WTC11 (cell line): ENCODE measurements around the gene ITM2C. TPM values are rescaled to one million over a fixed set of nuclear protein-coding genes. Genes with fewer than 3 reads are reported as not detected.
A peak's percentile ranks its signal among the peaks of the same experiment; 100 is the strongest.

ENCODE experiments used
- ATF1 ChIP-seq: sonication (generic); formaldehyde crosslinking; IDR thresholded peaks from 2 replicates; pipeline ENCODE4 v1.8.1; 2023; ENCODE audit warnings: mild to moderate bottlenecking, moderate library complexity, missing genetic modification reagents
- ATF3 ChIP-seq: sonication (generic); formaldehyde crosslinking; conservative IDR thresholded peaks from 2 replicates; pipeline ENCODE4 v1.8.1; 2022; ENCODE audit warnings: mild to moderate bottlenecking, missing genetic modification reagents
- ATF6 ChIP-seq: sonication (generic); formaldehyde crosslinking; IDR thresholded peaks from 2 replicates; pipeline ENCODE4 v1.8.1; 2023; ENCODE audit warnings: mild to moderate bottlenecking, missing genetic modification reagents
- CTCF ChIP-seq: fragments of 200-600 bp; IDR thresholded peaks from 2 replicates; pipeline ENCODE4 v1.8.0; 2022; ENCODE audit warnings: antibody characterized with exemption
- ELF4 ChIP-seq: sonication (generic); formaldehyde crosslinking; IDR thresholded peaks from 2 replicates; pipeline ENCODE4 v1.8.1; 2022; ENCODE audit warnings: low read depth, mild to moderate bottlenecking, moderate library complexity, missing genetic modification reagents
- FOXK1 ChIP-seq: sonication (generic); formaldehyde crosslinking; IDR thresholded peaks from 2 replicates; pipeline ENCODE4 v1.8.0; 2022; ENCODE audit warnings: mild to moderate bottlenecking, moderate library complexity, missing genetic modification reagents
- GABPB1 ChIP-seq: sonication (generic); formaldehyde crosslinking; IDR thresholded peaks from 2 replicates; pipeline ENCODE4 v1.8.1; 2023; ENCODE audit warnings: mild to moderate bottlenecking, missing genetic modification reagents
- GTF2I ChIP-seq: fragments of 250-450 bp; sonication (Bioruptor Pico); conservative IDR thresholded peaks from 2 replicates; pipeline ENCODE4 v1.4.0; 2021; ENCODE audit warnings: mild to moderate bottlenecking
- HMGXB4 ChIP-seq: sonication (generic); formaldehyde crosslinking; IDR thresholded peaks from 2 replicates; pipeline ENCODE4 v1.8.1; 2023; ENCODE audit warnings: mild to moderate bottlenecking, moderate library complexity, missing genetic modification reagents
- IRF2 ChIP-seq: sonication (generic); formaldehyde crosslinking; IDR thresholded peaks from 2 replicates; pipeline ENCODE4 v1.8.0; 2022; ENCODE audit warnings: low read depth, missing genetic modification reagents, borderline replicate concordance
- OVOL2 ChIP-seq: fragments of 250-450 bp; sonication (Bioruptor Pico); IDR thresholded peaks from 2 replicates; pipeline ENCODE4 v1.9.0; 2021; ENCODE audit warnings: mild to moderate bottlenecking, borderline replicate concordance
- PREB ChIP-seq: sonication (generic); formaldehyde crosslinking; IDR thresholded peaks from 2 replicates; pipeline ENCODE4 v1.8.1; 2022; ENCODE audit warnings: mild to moderate bottlenecking, missing genetic modification reagents, moderate library complexity, borderline replicate concordance
- PRRX2 ChIP-seq: fragments of 250-450 bp; sonication (Bioruptor Pico); IDR thresholded peaks from 2 replicates; pipeline ENCODE4 v1.8.0; 2021; ENCODE audit warnings: mild to moderate bottlenecking
- RORB ChIP-seq: fragments of 250-450 bp; sonication (Bioruptor Pico); IDR thresholded peaks from 2 replicates; pipeline ENCODE4 v1.9.0; 2021; ENCODE audit warnings: mild to moderate bottlenecking
- SMAD4 ChIP-seq: sonication (generic); formaldehyde crosslinking; IDR thresholded peaks from 2 replicates; pipeline ENCODE4 v1.8.0; 2022; ENCODE audit warnings: mild to moderate bottlenecking, missing genetic modification reagents
- STAT6 ChIP-seq: sonication (generic); formaldehyde crosslinking; conservative IDR thresholded peaks from 2 replicates; pipeline ENCODE4 v1.8.1; 2023; ENCODE audit warnings: mild to moderate bottlenecking, low read depth, missing genetic modification reagents, moderate library complexity
- TCF7 ChIP-seq: sonication (generic); formaldehyde crosslinking; IDR thresholded peaks from 2 replicates; pipeline ENCODE4 v1.8.0; 2022; ENCODE audit warnings: mild to moderate bottlenecking, low read depth, missing genetic modification reagents, moderate library complexity
- TP53 ChIP-seq: sonication (generic); formaldehyde crosslinking; IDR thresholded peaks from 2 replicates; pipeline ENCODE4 v1.8.1; 2023; ENCODE audit warnings: mild to moderate bottlenecking, missing genetic modification reagents
- ZBTB43 ChIP-seq: sonication (generic); formaldehyde crosslinking; IDR thresholded peaks from 2 replicates; pipeline ENCODE4 v1.8.1; 2023; ENCODE audit warnings: mild to moderate bottlenecking, missing genetic modification reagents
- ZMAT4 ChIP-seq: fragments of 250-450 bp; sonication (Bioruptor Pico); IDR thresholded peaks from 2 replicates; pipeline ENCODE4 v1.9.0; 2021; ENCODE audit warnings: mild to moderate bottlenecking
- ZNF121 ChIP-seq: sonication (generic); formaldehyde crosslinking; IDR thresholded peaks from 2 replicates; pipeline ENCODE4 v1.8.0; 2023; ENCODE audit warnings: missing genetic modification reagents
- ZNF219 ChIP-seq: sonication (generic); formaldehyde crosslinking; IDR thresholded peaks from 2 replicates; pipeline ENCODE4 v1.8.0; 2023; ENCODE audit warnings: missing genetic modification reagents, mild to moderate bottlenecking, borderline replicate concordance
- ZNF317 ChIP-seq: sonication (generic); formaldehyde crosslinking; IDR thresholded peaks from 2 replicates; pipeline ENCODE4 v1.8.1; 2023; ENCODE audit warnings: low read depth, mild to moderate bottlenecking, moderate library complexity, missing genetic modification reagents, borderline replicate concordance
- ZNF425 ChIP-seq: fragments of 250-450 bp; sonication (Bioruptor Pico); conservative IDR thresholded peaks from 2 replicates; pipeline ENCODE4 v1.9.0; 2021; ENCODE audit warnings: mild to moderate bottlenecking
- ZNF671 ChIP-seq: fragments of 250-450 bp; sonication (Bioruptor Pico); IDR thresholded peaks from 2 replicates; pipeline ENCODE4 v1.8.0; 2021; ENCODE audit warnings: mild to moderate bottlenecking
- total RNA-seq: library from RNA; stranded (reverse); gene quantifications from 3 replicates; pipeline ENCODE4 v1.2.3, GENCODE V29; 2021

The ITM2C gene
- total RNA-seq, 1 experiment from 2014 or later: 316 TPM

- TF ChIP-seq ZBTB43 (CRISPR knock-in tag) (no peak), FOXK1 (CRISPR knock-in tag) (no peak), SMAD4 (CRISPR knock-in tag) (no peak), GABPB1 (peak; percentile 58), PREB (CRISPR knock-in tag) (no peak), TP53 (peak; percentile 70; the same call in 1 of the 2 replicates), ZNF671 (CRISPR knock-in tag) (no peak), ZNF425 (CRISPR knock-in tag) (no peak), ATF1 (no peak), TCF7 (no peak), ZNF219 (CRISPR knock-in tag) (no peak), OVOL2 (no peak), IRF2 (no peak), PRRX2 (no peak), ZMAT4 (CRISPR knock-in tag) (no peak), ELF4 (CRISPR knock-in tag) (no peak), RORB (CRISPR knock-in tag) (no peak), ATF6 (0 out of 2 replicates have a peak, but pooled peaks have one; percentile 32), ZNF317 (CRISPR knock-in tag) (no peak), ZNF121 (CRISPR knock-in tag) (0 out of 2 replicates have a peak, but pooled peaks have one; percentile 27), STAT6 (CRISPR knock-in tag) (no peak), ATF3 (CRISPR knock-in tag) (no peak), CTCF (no peak), GTF2I (no peak), HMGXB4 (CRISPR knock-in tag) (peak; percentile 67)
These were observed at the start of gene ITM2C (continued) for GRCh38 chr2:230864605-230865306.
